Activated CD4-positive, alpha-beta T cell treated with anti-CD3 and anti-CD28 coated beads for 24 hours (primary cell): ENCODE results near the gene CRTAC1.

Experiments
- DNase-seq, 2 donors: peaks; one replicate each; pipeline ENCODE4 v3.0.0-alpha.2; 2020; ENCODE audit warnings: low read depth in 2 of 2

The CRTAC1 gene

DNA sequence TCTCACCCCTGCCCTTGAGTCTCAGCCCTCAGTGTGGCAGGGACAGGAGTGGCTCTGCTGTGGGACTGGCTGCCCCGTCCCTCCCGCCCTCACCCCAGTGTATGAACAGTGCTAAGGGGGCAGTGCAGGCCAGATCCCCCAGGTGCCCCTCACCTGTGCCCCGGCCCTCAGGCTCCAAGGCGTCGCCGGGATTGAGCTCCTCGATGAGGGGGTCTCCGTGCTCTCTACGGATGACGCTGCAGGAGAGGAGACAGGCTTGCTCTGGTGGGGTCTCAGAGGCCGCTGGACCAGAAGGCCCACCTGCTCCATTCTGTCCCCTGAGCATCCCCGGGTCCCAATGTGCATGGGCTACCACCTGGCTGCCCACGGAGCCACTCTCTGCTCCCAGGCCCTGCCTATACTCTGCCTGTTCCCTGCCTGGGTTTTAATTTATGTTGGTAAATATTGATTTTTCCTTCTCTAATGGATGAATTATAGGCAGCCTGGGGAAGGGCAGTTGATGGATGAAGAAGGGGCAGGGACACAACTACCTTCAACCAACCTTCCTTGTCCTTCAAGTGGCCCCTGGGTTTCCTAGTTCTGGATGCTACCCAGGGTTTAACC lies 133.6 kb downstream of the CRTAC1 start:
- DNase-seq = no peak

DNA sequence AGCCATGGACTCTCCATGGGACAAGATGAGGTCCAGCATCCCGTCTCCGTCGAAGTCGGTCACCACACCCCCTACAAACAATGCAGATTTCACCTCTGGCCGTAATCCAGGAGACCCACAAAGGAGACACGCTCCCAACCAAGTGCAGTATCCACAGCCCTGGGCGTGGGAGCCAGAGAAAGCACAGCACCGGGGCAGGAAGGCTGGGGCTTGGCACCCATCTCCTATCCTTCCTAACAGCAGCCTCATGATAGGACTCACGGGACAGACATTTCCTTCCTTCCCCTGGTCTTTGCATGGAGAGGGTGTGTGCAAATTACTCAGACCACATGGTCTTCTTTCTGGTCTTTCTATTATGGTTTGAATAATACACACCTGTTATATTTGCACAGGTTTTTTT lies 134.5 kb downstream of the CRTAC1 start:
- no peak for DNase-seq

DNA sequence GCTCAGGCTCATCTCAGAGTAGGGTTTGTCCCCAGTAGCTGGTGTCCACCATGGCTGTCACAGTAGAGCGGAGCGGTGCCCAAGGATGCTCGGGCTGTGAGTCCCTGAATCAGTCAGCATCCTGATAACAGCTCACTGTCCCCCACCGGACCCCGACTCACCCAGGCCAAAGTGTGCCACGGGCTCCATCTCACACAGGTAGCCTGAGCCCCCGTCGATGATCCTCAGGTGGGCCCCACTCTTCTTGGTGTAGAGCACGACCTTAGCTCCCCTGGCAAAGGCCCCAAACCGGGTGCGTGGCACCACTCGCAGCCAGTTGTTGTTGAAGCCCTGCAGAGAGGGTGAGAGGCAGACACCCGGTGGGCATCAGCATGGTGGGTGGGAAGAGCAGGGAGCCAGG lies 135.3 kb downstream of the CRTAC1 start:
- no peak for DNase-seq

DNA sequence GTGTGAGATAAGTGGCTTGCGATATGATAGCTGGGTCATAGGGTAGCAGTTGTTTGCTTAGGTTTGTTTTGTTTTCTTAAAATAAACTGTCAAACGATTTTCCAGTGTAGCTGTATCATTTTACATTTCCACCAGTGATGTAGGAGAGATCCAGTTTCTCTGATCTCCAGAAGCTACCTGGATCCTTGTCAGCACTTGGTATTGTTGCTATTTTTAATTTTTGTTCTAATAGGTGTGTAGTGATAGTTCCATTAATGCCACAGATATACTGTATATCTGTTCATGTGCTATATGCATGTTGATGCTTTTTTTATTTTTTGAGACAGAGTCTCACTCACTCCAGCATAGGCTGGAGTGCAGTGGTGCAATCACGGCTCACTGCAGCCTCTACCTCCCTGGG lies 136.3 kb downstream of the CRTAC1 start:
- no peak for DNase-seq

DNA sequence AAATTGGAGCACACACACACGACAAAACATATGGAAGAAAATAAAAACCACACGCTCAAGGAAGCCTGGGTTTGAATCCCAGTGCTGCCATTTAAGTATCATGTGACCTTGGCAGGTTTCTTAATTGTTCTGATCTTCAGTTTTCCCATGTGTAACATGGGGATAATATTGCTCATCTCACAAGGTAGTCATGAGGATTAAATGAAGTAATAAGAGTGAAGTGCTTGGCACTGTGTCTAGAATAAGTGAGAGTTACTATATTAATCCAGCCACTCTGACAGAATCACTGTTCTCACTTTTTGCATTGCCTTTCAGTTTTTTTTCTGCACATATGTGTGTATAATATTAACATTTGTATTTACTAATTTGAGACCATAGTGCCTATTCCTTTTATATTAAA lies 137.5 kb downstream of the CRTAC1 start:
- DNase-seq = no peak

DNA sequence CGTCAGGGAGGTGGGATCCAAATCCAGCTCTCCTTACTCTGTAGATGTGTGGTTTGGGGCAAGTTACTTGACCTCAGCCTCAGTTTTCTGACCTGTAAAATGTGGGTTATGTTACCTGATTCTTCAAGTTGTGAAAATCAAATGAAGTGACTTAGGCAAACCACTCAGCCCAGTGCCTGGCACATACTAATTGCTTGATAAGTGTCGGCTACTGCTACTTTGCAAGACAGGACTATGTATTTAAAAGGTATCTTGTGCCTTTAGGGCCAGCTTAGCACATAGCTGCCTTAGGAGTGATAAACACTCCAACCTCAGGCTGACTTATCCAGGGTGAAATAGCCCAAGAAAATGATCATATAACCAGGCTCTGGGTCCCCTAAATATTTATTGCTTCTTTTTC lies 137.9 kb downstream of the CRTAC1 start:
- no peak for DNase-seq

DNA sequence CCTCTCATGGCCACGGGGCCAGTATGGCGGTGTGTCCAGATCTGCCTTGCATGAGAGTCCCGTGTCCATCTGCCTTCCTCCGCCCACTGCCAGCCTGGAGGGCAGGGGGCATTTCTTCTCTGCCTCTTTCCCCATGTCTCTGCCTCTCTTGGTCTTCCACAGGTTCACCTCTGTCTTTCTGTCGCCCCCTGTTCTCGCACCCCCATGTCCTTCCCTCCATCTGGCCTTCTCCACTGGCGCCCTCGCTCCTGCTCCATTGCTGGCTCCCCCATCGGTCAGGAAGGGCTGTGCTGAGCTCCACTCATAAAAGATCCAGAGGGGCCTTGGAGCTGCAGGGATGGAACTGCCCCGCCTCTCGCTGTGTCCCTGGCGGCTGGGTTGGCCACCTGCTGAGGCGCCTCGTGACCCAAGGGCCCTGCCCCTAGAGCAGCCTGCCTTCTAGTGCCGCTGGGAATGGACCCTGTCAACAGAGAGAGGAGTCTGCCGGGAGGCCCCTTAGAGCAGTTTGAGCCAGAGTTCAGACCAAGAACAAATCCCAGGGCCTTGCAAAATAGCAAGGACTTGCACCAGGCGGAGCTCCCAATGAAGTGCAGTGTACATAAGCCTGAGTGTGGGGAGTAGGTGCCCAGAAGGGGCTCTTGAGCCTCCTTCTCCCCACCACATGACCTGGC lies 138.8 kb downstream of the CRTAC1 start:
- DNase-seq = no peak

DNA sequence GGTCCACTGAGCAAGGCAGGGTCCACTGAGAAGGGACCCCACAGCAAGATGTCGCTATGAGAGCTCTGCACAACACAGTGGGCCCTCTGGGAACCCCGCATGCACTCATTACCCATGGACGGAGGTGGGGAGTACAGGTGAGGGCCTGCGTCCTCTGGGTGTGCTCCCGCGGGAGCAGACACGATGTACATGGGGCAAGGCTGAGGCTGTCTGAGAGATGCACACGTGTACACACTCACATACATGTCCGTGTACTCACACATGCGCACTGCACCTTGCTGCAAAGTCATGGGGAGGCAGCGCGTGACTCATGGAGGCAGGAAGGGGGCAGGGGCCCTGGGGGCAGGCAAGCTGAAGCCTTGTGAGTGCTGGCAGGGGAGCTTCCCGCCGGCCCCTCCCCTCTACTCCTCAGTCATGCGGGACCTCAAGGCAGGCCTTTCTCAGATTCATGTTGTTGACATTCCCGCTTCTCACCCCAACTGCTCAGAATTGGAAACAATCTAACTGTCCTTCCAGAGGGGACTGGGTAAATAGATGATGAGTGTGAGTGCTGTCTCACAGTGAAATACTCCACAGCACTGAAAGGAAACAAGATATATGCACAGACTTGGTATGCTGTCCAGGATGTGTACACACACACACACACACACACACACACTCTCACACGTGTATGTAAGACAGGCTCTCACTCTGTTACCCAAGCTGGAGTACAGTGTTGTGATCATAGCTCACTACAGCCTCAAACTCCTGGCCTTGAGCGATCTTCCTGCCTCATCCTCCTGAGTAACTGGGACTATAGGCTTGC lies 140.8 kb downstream of the CRTAC1 start:
- no peak for DNase-seq

DNA sequence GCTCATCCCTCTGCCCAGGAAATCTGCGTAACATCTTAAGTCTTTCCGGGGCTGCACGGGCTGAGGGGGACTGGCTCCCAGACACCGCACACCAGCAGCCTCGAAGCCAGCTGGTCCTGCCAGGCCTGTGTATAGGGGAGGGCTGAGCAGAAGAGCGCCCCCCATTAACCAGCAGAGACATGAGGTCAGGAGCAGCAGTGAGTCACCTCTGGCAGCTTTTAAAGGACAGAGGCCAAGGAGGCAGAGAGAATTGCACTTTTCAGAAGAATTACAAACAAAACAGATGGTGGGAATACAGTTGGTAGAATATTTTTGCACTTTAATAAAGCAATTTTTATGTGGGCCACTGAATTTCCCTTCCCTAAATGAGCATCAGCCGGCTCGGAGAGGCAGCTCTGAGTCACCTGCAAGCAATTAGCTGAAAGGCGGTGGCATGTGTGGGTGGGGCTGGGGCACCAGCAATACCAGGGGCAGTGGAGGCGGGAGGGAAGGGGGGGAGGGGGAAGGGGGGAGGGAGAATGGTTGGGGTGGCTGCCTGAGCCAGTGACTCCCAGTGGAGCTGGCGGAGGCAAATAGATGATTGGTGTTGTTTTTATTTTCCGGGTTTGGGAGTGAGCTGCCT lies 141.7 kb downstream of the CRTAC1 start:
- no peak for DNase-seq

DNA sequence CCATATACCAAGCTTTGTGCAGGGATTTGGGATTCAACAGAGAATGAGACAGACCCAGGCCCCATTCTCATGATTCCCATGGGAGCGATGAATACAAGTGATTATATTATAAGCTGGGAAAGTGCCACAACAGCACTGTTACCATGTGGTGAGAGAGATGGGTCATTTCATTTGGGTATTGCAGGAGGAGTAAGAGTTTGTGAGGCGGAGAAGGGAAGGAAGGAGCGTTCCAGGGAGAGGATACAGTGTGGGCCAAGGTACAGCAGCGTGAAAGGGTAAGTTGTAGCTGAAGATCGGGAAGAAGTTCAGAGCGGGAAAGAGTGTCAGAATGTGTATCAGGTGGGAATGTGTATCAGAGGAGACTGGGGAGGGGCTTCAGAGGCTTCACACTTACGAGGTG lies 142.3 kb downstream of the CRTAC1 start:
- no peak for DNase-seq

DNA sequence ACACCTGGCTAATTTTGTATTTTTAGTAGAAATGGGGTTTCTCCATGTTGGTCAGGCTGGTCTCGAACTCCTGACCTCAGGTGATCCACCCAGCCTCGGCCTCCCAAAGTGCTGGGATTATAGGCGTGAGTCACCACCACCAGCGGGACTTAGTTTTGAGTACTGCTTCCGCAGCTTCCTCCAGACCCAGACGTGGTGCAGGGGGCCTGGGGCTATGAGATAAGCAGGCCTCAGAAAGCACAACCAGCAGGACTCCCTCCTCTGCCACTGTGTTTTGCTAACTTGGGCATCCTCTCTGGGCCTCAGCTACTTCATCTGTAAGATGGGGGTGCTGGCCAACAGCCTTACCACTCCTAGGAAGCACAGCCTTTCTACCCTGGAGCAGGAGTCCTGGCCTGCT lies 143.0 kb downstream of the CRTAC1 start:
- DNase-seq = no peak

DNA sequence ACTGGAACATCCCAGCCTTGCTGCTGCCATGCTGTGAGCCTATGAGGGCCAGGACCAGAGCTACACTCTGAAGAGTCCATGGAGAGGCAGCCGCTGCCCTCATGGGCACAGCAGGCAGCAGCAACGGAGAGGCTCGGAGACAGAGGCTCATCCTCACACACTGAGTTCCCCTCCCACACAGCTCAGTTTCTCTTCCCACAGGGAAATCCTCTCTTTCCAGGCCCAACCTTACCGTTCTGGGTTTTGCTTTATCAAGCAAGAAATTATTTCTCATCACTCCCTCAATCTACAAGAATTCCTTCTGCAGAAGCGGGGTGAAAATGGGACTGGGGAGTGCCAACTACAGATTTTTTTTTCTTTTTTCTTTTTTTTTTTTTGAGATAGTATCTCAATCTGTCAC lies 144.1 kb downstream of the CRTAC1 start:
- no peak for DNase-seq

DNA sequence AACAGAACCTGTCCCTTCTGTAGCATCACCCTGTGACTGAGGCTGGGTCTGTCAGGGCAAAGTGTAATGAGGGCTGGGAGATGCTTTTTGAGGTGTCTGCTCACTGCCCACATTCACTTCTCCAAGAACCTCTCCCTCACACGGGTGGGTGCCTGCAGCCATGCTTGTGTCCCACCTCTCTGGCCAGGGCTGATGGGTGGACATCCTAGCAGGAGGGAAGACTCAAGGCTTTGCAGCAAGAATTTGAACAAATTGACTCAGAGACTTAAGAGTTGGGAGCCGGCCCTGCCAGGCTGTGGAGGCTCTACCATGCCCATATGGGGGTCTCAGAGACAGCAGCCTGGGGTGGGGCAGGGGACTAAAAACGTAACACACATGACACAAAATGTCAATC lies 147.3 kb downstream of the CRTAC1 start:
- DNase-seq = no peak

DNA sequence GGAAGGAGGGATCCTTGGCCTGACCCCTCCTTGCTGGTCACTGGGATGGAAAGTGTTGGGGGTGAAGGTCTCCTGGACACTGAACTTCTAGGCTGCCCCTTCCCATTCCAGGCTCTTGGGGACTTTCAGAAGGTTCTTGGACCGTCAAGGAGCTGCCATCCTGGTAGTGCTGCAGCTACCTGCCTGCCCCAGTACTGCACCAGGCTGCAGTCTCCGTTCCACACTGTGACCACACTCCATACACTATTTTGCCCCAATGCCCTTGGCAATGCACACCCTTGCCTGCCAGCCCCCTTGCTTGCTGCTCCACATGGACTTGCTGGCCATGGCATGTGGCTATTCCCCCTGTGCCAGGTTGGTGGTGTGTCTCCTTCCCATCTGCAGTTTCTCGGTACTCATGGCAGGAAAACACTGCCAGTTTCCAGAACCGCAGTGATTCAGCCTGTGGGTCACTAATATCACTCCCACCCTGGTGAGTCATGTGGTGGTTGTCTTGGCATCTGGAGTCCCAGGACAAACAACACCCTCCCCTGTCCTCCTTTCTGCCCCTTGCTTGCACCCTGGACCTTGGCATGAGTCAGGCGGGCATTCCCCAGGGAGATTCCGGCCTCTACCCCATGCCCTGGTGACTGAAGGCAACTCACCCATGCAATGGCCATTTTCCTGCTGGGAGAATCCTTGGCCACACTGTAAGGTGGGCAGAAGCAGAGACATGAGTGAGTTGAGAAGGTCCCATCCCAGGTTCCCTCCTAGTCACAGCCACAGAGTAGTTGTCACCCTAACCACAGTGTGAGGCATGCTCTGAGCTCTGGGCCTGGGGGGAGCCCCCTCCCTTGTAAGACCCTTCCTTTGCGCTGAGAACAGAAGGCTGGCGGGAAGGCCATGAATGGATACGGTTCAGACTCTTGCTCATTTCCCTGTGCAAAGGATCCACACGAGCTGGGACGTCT lies 148.0 kb downstream of the CRTAC1 start:
- no peak for DNase-seq

DNA sequence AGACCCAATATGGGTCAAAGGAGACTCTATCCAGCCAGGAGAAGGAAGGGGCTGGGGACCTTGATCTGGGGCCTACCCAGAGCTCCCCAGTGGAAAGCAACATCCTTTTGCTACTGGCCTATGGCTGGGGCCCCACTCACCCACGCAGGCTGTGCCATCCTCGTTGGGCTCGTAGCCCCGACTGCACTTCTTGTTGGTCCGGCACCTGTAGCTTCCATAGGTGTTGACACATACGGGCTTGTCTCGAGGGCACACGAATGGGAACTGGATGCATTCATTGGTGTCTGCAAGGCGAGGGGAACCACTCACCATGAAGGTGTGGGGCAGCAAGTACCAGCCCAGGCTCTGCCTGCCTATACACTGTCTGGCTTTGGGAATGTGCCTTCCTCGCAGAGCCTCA lies 150.3 kb downstream of the CRTAC1 start:
- no peak for DNase-seq

DNA sequence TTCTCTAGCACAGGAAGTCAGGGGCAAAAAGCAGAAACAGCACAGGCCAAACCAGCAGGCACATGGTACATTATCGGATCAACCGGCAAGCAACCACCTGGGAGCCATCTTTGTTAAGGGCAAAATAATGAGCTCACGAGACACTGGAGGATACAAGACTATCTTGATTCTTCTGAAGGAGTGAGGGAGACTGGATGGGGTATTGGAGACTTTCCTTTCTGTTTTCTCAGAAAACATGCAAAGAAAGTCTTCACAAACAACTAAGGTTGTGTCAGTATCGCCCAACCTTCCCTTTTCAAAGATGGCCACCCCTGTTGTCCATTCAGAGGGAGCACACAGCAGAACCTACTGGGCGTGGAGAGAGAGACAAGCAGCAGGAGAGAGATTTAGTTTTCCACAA lies 151.2 kb downstream of the CRTAC1 start:
- no peak for DNase-seq

DNA sequence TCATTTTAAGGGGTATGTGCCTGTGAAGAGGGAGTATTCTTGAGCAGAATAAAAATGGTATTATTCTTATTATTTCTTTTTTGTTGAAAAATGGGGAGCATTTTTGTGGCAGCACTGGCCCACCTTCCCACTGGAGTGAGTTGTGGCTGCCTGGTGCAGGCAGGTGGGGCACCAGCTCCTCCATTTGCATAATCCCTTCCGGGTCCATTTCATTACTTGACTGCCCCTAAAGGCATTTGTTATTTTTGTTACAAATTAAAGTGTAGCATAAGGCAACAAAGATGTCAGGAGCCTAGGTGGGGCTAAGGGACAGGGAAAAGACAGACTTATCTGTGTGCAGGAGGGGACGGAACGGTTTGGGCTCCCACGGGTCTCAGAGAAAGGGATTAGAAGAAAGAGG lies 154.0 kb downstream of the CRTAC1 start:
- no peak for DNase-seq

DNA sequence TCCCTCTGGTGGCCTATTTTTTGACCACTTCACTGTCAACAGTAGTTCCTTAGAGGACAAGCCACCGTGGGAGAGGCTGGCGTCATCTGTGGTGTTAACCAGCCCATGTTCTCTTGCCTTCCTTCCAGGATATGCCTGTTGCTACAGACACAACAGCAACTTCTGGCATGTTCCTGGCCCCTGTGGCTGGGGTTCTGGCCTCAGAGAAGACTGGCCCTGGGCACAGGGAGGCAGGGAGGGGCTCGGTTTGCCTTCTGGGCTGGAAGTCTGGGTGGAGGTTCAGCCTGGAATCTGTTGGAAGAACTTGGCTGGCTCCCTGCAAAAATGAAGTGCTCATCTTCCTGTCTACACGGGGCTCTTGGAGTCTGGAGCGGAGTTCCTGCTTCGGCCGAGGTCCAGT lies 155.0 kb downstream of the CRTAC1 start:
- no peak for DNase-seq

DNA sequence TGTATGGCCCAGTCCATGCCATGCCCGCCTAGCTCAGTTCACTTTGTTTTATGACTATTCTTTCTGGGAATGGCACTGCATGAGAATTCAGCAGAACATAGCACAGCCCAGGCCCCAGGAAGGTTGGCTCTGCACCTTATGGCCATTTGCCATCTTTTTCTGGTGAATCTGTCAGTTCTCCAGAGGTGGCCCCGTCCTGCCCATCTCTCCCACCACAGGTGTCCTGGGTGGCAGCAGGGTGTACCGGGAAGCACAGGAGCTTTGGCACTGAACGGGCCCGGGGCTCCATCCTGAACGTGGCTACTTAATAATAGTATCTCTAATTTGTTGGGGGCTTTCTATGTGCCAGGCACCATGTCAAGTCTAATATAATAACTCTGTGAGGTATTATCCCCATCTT lies 156.1 kb downstream of the CRTAC1 start:
- no peak for DNase-seq

DNA sequence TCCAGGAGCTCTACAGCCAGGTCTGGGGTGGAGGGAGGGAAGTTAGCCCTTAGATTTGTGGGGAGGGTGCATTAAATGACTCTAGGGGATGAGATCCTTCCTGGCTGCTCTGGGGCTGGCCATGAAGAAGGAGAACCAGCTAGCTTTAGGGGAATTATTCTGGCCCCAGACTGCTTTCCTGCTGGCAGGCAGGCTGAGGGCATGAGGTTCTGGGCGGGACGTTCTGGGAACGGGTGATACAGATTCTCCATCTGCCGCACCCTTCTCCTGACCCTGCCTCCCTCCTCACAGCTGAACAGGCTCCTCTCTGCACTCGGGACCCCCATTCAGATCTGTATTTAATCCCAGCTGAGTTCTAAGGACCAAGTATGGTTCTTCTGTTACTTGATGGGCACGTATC lies 156.9 kb downstream of the CRTAC1 start:
- DNase-seq = no peak

DNA sequence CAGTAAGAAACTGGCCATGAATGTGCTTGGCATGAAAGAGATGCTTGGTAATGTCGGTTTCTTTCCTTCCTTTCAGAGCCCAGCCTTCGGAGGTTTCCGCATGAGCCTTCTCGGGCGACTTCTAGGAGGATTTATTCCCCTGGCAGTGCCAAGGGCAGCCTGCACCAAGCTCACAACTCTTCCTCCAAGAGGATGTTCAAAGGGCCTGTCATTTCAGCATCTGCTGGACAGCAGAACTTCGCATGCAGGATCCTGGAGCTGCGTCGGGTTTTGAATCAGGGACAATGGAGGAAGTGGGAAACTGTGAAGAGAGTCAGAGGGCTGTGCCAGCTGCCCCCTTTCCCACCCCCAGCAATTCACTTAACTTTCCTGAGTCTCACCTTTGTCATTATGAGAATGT lies 159.4 kb downstream of the CRTAC1 start:
- no peak for DNase-seq
